ENCODE data around the gene RPE.

The RPE gene

GRCh38 chr2:209986415-209986814, 16.0 kb upstream of the RPE start:
- Histone ChIP-seq H3K27ac (ENCODE audit: low read length) (no peak overlapping the region), H3K4me3 (ENCODE audit: low read depth in 1 of 2, low read length in 2 of 2) (no peak overlapping the region), H3K4me1 (ENCODE audit: insufficient read depth, low read length) (no peaks in the 10 kb centered on the region), H3K27me3 (ENCODE audit: insufficient read depth, low read length, poor library complexity) (peaks cover 14% of the 10 kb centered on the region), H3K9me3 (ENCODE audit: insufficient read depth, low read length, severe bottlenecking) (no peaks in the 10 kb centered on the region), H3K36me3 (ENCODE audit: insufficient read depth, low read length) (no peaks in the 10 kb centered on the region), H3K79me2 (ENCODE audit: insufficient read depth, low read length) (no peaks in the 10 kb centered on the region), H2AFZ (ENCODE audit: low read depth, low read length) (no peak overlapping the region), H3K9ac (ENCODE audit: low read depth, low read length) (no peak overlapping the region), H4K20me1 (ENCODE audit: insufficient read depth, low read length) (no peaks in the 10 kb centered on the region), H3K4me2 (ENCODE audit: insufficient read depth, low read length) (no peak overlapping the region)
- TF ChIP-seq, protein P1, sequence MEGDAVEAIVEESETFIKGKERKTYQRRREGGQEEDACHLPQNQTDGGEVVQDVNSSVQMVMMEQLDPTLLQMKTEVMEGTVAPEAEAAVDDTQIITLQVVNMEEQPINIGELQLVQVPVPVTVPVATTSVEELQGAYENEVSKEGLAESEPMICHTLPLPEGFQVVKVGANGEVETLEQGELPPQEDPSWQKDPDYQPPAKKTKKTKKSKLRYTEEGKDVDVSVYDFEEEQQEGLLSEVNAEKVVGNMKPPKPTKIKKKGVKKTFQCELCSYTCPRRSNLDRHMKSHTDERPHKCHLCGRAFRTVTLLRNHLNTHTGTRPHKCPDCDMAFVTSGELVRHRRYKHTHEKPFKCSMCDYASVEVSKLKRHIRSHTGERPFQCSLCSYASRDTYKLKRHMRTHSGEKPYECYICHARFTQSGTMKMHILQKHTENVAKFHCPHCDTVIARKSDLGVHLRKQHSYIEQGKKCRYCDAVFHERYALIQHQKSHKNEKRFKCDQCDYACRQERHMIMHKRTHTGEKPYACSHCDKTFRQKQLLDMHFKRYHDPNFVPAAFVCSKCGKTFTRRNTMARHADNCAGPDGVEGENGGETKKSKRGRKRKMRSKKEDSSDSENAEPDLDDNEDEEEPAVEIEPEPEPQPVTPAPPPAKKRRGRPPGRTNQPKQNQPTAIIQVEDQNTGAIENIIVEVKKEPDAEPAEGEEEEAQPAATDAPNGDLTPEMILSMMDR (IDR thresholded peaks at IDR 0.05; ENCODE audit: borderline replicate concordance, extremely low read depth, low read length, poor library complexity, severe bottlenecking) = no peak
- no peak for TF ChIP-seq EZH2 (IDR thresholded peaks at IDR 0.05; ENCODE audit: borderline replicate concordance, low read depth, low read length, severe bottlenecking)
- no peak for DNase-seq
- no peak for ATAC-seq (ENCODE audit: insufficient read depth, low read depth)

GRCh38 chr2:209988010-209988409, 14.4 kb upstream of the RPE start:
- Histone ChIP-seq H3K9me3 (ENCODE audit: insufficient read depth, low read length, severe bottlenecking) (no peaks in the 10 kb centered on the region), H3K36me3 (ENCODE audit: insufficient read depth, low read length) (no peaks in the 10 kb centered on the region), H3K79me2 (ENCODE audit: insufficient read depth, low read length) (no peaks in the 10 kb centered on the region), H2AFZ (ENCODE audit: low read depth, low read length) (no peak overlapping the region), H3K4me2 (ENCODE audit: insufficient read depth, low read length) (no peak overlapping the region), H3K9ac (ENCODE audit: low read depth, low read length) (no peak overlapping the region), H3K4me1 (ENCODE audit: insufficient read depth, low read length) (no peaks in the 10 kb centered on the region), H3K4me3 (ENCODE audit: low read depth in 1 of 2, low read length in 2 of 2) (no peak overlapping the region), H3K27ac (ENCODE audit: low read length) (no peak overlapping the region), H4K20me1 (ENCODE audit: insufficient read depth, low read length) (no peaks in the 10 kb centered on the region), H3K27me3 (ENCODE audit: insufficient read depth, low read length, poor library complexity) (peaks cover 14% of the 10 kb centered on the region)
- no peak for TF ChIP-seq EZH2 (IDR thresholded peaks at IDR 0.05; ENCODE audit: borderline replicate concordance, low read depth, low read length, severe bottlenecking)
- TF ChIP-seq, protein P1 (IDR thresholded peaks at IDR 0.05; ENCODE audit: borderline replicate concordance, extremely low read depth, low read length, poor library complexity, severe bottlenecking) = no peak
- ATAC-seq (ENCODE audit: insufficient read depth, low read depth) (no peak), DNase-seq (no peak)

DNA sequence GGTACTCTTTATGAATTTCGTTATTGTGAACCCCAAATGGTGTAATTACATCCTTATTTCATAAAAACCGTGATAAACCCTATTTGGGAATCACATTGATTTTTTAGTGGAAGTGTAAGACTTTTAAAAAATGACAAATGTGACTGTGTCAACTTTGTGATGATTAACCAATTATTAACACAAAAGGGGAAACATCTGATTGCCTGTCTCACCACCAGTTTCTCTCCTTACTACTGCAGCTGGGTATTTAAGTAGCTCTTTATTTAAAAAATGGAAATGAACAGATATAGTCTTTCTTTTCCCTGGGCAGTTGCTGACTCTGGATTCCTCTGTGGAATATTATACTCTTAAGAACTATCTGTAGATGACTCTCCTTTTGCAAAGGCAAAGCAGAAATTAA, 11.6 kb upstream of the RPE start:
- TF ChIP-seq, protein P1 (IDR thresholded peaks at IDR 0.05; ENCODE audit: borderline replicate concordance, extremely low read depth, low read length, poor library complexity, severe bottlenecking) = no peak
- TF ChIP-seq EZH2 (IDR thresholded peaks at IDR 0.05; ENCODE audit: borderline replicate concordance, low read depth, low read length, severe bottlenecking) = no peak
- Histone ChIP-seq H3K36me3 (ENCODE audit: insufficient read depth, low read length) (no peaks in the 10 kb centered on the region), H3K27me3 (ENCODE audit: insufficient read depth, low read length, poor library complexity) (peaks cover 11% of the 10 kb centered on the region), H3K9me3 (ENCODE audit: insufficient read depth, low read length, severe bottlenecking) (no peaks in the 10 kb centered on the region), H3K4me3 (ENCODE audit: low read depth in 1 of 2, low read length in 2 of 2) (no peak overlapping the region), H3K79me2 (ENCODE audit: insufficient read depth, low read length) (no peaks in the 10 kb centered on the region), H3K27ac (ENCODE audit: low read length) (no peak overlapping the region), H4K20me1 (ENCODE audit: insufficient read depth, low read length) (no peaks in the 10 kb centered on the region), H3K4me1 (ENCODE audit: insufficient read depth, low read length) (no peaks in the 10 kb centered on the region), H2AFZ (ENCODE audit: low read depth, low read length) (no peak overlapping the region), H3K4me2 (ENCODE audit: insufficient read depth, low read length) (no peak overlapping the region), H3K9ac (ENCODE audit: low read depth, low read length) (no peak overlapping the region)
- DNase-seq (no peak), ATAC-seq (ENCODE audit: insufficient read depth, low read depth) (no peak)

GRCh38 chr2:209993968-209994367, 8.5 kb upstream of the RPE start:
- ATAC-seq (ENCODE audit: insufficient read depth, low read depth) (no peak), DNase-seq (no peak)
- TF ChIP-seq, protein P1 (IDR thresholded peaks at IDR 0.05; ENCODE audit: borderline replicate concordance, extremely low read depth, low read length, poor library complexity, severe bottlenecking) = no peak
- TF ChIP-seq EZH2 (IDR thresholded peaks at IDR 0.05; ENCODE audit: borderline replicate concordance, low read depth, low read length, severe bottlenecking) = no peak
- Histone ChIP-seq H3K27me3 (ENCODE audit: insufficient read depth, low read length, poor library complexity) (peaks cover 11% of the 10 kb centered on the region), H3K79me2 (ENCODE audit: insufficient read depth, low read length) (no peaks in the 10 kb centered on the region), H4K20me1 (ENCODE audit: insufficient read depth, low read length) (no peaks in the 10 kb centered on the region), H3K4me3 (ENCODE audit: low read depth in 1 of 2, low read length in 2 of 2) (no peak overlapping the region), H3K4me2 (ENCODE audit: insufficient read depth, low read length) (no peak overlapping the region), H3K27ac (ENCODE audit: low read length) (no peak overlapping the region), H3K4me1 (ENCODE audit: insufficient read depth, low read length) (no peaks in the 10 kb centered on the region), H3K9me3 (ENCODE audit: insufficient read depth, low read length, severe bottlenecking) (no peaks in the 10 kb centered on the region), H3K9ac (ENCODE audit: low read depth, low read length) (no peak overlapping the region), H2AFZ (ENCODE audit: low read depth, low read length) (no peak overlapping the region), H3K36me3 (ENCODE audit: insufficient read depth, low read length) (no peaks in the 10 kb centered on the region)
